ENCODE data around the gene ZDHHC24. TPM values are rescaled to one million over a fixed set of nuclear protein-coding genes. Genes with fewer than 3 reads are reported as not detected.

ZDHHC24 gene
- 8.8 and 12.9 TPM in 2 replicates for total RNA-seq

GRCh38 chr11:66545701-66546367, at the start of gene ZDHHC24:
Gene ZDHHC24, minus strand, starts transcription at chr11:66546048. Its CDS starts 45 bp downstream, at chr11:66546003.

DNA sequence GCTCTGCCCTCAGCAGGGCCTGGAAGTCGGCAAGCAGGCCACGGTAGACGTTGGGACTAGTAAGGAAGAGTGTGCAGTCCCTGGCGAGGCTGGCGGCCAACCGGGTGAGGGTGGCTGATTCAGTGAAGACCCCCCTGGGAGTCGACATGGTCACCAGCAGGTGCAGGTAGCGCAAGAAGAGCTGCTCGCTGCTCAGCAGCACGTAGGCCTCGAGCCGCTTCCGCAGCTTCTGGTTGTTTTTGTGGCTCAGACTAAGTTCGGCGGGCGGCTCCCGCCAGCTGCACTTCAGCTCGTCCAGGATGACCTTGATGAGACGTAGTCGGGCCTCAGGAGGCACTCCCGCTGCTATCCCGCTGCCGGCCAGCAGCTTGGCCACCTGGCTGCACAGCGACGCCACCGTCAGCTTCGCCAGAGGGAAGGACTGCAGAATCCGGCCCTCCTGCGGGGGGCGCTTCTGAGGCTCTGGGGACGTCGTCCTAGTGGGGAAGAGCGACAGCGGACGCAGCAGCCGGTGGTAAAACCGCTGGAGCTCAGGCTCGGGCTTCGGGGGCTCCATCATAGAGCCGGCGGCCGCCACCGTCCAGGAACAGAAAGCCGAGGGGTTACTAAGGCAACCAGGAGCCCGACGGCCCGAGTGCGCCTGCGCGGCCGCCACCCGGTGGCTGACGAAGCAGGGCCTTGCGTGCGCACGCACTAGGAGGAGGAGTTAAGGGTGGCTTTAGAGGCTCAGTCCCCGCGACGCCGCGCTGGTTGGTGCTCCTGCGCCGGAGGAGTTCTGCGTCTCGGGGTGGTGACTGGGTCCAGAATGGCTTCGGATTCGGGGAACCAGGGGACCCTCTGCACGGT, 46.8 kb upstream of the ZDHHC24 start, which contains the start of the genes CCDC87 and CCS:
Gene CCDC87, minus strand, starts transcription at position 607 of the 846 bp plus-strand sequence. Its CDS starts 48 bp downstream, at position 559.
Gene CCS, plus strand, starts transcription at position 729 of the 846 bp plus-strand sequence. Its CDS starts 77 bp downstream, at position 806.

DNA sequence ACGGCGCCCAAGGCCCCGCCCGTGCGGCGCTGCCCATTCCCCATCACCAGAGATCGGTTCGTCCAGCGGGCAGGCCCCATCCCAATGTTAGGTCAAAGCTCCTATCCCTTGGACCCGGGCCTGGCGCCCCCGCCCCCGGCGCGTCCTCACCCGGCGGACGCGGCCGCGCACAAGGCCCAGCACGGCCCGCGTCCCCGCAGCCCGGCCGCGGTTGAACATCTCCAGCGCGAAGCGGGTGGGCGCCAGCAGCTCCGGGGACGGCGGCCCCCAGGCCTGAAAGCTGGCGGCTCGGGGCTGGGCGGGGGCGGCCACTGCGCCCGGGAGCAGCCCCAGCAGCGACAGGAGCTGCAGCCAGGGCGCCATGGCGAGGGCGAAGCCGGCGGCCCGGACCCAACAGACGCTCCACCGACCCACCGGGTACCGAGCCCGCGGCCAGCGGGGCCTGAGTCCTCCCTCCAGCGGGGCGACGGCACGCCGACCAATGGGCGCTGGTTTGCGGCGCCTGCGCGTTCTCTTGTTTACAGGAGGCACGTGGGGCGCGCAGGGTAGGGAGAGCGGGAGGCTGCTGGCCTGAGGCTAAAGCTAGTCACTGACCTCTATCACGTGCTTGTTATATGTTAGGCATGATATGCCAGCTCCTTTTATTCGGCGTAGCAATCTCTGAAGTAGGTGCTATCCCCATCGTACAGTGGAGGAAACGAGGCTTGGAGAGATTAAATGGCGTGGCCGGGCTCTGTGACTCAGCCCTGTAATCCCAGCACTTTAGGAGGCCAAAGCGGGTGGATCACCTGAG, 22.5 kb upstream of the ZDHHC24 start, which contains the start of gene CTSF:
Gene CTSF, minus strand, starts transcription at position 483 of the 793 bp plus-strand sequence. Its CDS starts 120 bp downstream, at position 363.

GRCh38 chr11:66546368-66546965, 619 bp upstream of the ZDHHC24 start, which contains the start of gene ACTN3:
Gene ACTN3, plus strand, starts transcription at chr11:66546903. Its CDS starts 35 bp downstream, at chr11:66546938.

GRCh38 chr11:66510271-66510989, 35.4 kb downstream of the ZDHHC24 start, which contains the start of gene BBS1:
Gene BBS1, plus strand, starts transcription at chr11:66510635. Its CDS starts 25 bp downstream, at chr11:66510660.

GRCh38 chr11:66480117-66480938, 65.5 kb downstream of the ZDHHC24 start, which contains the start of gene DPP3:
Gene DPP3, plus strand, starts transcription at chr11:66480434. Its CDS starts 1,767 bp downstream, at chr11:66482201.

Other genes starting within 250 kb of the ZDHHC24 start
- gene CD248, start 229.0 kb downstream of the ZDHHC24 start, total RNA-seq: 63.5 and 135 TPM in 2 replicates
- gene RIN1, start 209.6 kb downstream of the ZDHHC24 start, total RNA-seq: 53.3 and 68.2 TPM in 2 replicates
- gene BRMS1, start 200.9 kb downstream of the ZDHHC24 start, total RNA-seq: 39.7 and 45.0 TPM in 2 replicates
- 17.2 and 19.8 TPM in 2 replicates for gene B4GAT1, start 198.4 kb downstream of the ZDHHC24 start, total RNA-seq
- gene SLC29A2, start 174.3 kb downstream of the ZDHHC24 start, total RNA-seq: 0.37 and 0.39 TPM in 2 replicates
- not detected in 2 replicates for gene NPAS4, start 125.0 kb downstream of the ZDHHC24 start, total RNA-seq
- 38.9 and 43.7 TPM in 2 replicates for gene MRPL11, start 107.2 kb downstream of the ZDHHC24 start, total RNA-seq
- 8.5 and 11.5 TPM in 2 replicates for gene PELI3, start 79.1 kb downstream of the ZDHHC24 start, total RNA-seq
- 43.4 and 48.5 TPM in 2 replicates for gene DPP3, start 65.6 kb downstream of the ZDHHC24 start, total RNA-seq
- 29.1 and 31.2 TPM in 2 replicates for gene BBS1, start 35.4 kb downstream of the ZDHHC24 start, total RNA-seq
- gene ACTN3, start 855 bp upstream of the ZDHHC24 start, total RNA-seq: under 0.01 TPM in 1 of 2 replicates, not detected in the other
- 5.3 and 15.4 TPM in 2 replicates for gene CTSF, start 22.6 kb upstream of the ZDHHC24 start, total RNA-seq
- 0.37 and 0.78 TPM in 2 replicates for gene CCDC87, start 47.0 kb upstream of the ZDHHC24 start, total RNA-seq
- gene CCS, start 47.1 kb upstream of the ZDHHC24 start, total RNA-seq: 30.9 and 36.0 TPM in 2 replicates
- 33.8 and 47.1 TPM in 2 replicates for gene RBM14, start 70.6 kb upstream of the ZDHHC24 start, total RNA-seq
- gene RBM4, start 92.7 kb upstream of the ZDHHC24 start, total RNA-seq: 90.9 and 93.3 TPM in 2 replicates
- 14.0 and 17.0 TPM in 2 replicates for gene RBM4B, start 131.8 kb upstream of the ZDHHC24 start, total RNA-seq
- gene SPTBN2, start 183.2 kb upstream of the ZDHHC24 start, total RNA-seq: 0.39 and 0.73 TPM in 2 replicates

All from subcutaneous preadipocyte (primary cell).